Measurements from ENCODE around the gene GP1BB. TPM values are rescaled to one million over a fixed set of nuclear protein-coding genes. Genes with fewer than 3 reads are reported as not detected.

Gene GP1BB
- total RNA-seq, 4 donors from 2014 or later: 14.7 to 28.7 (median 19.4) TPM

DNA sequence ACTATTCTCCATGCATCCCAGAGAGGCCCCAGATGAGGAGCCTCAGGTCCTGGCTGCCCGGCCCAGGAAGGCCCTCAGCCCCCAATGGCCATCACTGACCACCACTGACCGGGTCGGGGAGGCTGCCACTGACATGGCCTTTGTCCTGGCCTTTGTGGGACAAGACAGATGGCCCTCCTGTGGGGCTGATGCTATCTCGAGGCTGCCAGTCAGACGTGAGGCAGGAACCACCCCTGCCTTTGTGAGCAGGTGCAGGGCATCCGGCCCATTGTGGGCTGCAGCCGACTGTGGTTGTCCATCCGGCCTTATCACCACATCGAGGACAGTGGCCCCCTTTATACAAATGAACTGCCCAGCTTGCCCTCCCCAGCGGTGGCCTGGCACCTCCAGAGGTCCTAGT is 5.5 kb downstream of the GP1BB start:
- peaks cover 31% of the 10 kb centered on the region for H3K27me3 ChIP-seq
- DNase-seq (ENCODE audit: low spot score in 2 of 2): no peak
- no peaks in the 10 kb centered on the region for H3K36me3 ChIP-seq
- TF ChIP-seq, protein P1, sequence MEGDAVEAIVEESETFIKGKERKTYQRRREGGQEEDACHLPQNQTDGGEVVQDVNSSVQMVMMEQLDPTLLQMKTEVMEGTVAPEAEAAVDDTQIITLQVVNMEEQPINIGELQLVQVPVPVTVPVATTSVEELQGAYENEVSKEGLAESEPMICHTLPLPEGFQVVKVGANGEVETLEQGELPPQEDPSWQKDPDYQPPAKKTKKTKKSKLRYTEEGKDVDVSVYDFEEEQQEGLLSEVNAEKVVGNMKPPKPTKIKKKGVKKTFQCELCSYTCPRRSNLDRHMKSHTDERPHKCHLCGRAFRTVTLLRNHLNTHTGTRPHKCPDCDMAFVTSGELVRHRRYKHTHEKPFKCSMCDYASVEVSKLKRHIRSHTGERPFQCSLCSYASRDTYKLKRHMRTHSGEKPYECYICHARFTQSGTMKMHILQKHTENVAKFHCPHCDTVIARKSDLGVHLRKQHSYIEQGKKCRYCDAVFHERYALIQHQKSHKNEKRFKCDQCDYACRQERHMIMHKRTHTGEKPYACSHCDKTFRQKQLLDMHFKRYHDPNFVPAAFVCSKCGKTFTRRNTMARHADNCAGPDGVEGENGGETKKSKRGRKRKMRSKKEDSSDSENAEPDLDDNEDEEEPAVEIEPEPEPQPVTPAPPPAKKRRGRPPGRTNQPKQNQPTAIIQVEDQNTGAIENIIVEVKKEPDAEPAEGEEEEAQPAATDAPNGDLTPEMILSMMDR (IDR thresholded peaks at IDR 0.05): no peak
- TF ChIP-seq POLR2A (IDR thresholded peaks at IDR 0.05): no peak
- no peak for TF ChIP-seq POLR2AphosphoS5 (IDR thresholded peaks at IDR 0.05)
- TF ChIP-seq EP300 (IDR thresholded peaks at IDR 0.05): no peak
- H3K4me1 ChIP-seq: peaks cover 16% of the 10 kb centered on the region
- WGBS: no CpG with 5 or more reads among the region's 10 CpGs
- H3K27ac ChIP-seq: no peak overlapping the region
- H3K9me3 ChIP-seq: no peaks in the 10 kb centered on the region
- H3K4me3 ChIP-seq: no peak overlapping the region

GRCh38 chr22:19729507-19729906 is 6.2 kb downstream of the GP1BB start:
- Histone ChIP-seq H3K27me3 (peaks cover 25% of the 10 kb centered on the region), H3K36me3 (no peaks in the 10 kb centered on the region), H3K4me3 (no peak overlapping the region), H3K9me3 (no peaks in the 10 kb centered on the region), H3K27ac (no peak overlapping the region), H3K4me1 (peaks cover 10% of the 10 kb centered on the region)
- no peak for DNase-seq (ENCODE audit: low spot score in 2 of 2)
- TF ChIP-seq, protein P1 (IDR thresholded peaks at IDR 0.05): no peak
- TF ChIP-seq POLR2AphosphoS5 (IDR thresholded peaks at IDR 0.05): no peak
- TF ChIP-seq EP300 (IDR thresholded peaks at IDR 0.05): no peak
- TF ChIP-seq POLR2A (IDR thresholded peaks at IDR 0.05): no peak
- 80% methylated on average over 5 of the region's 9 CpGs for WGBS

- H3K4me1 ChIP-seq: peaks cover 10% of the 10 kb centered on the region
- WGBS: 75% methylated on average over 6 of the region's 8 CpGs
Measured at GRCh38 chr22:19730198-19730597, 6.9 kb downstream of the GP1BB start.

GRCh38 chr22:19730655-19731360 is 7.5 kb downstream of the GP1BB start:
- Histone ChIP-seq H3K4me1 (peaks cover 10% of the 10 kb centered on the region), H3K4me3 (peak overlapping the region; percentile 40), H3K36me3 (no peaks in the 10 kb centered on the region), H3K9me3 (no peaks in the 10 kb centered on the region), H3K27me3 (peaks cover 15% of the 10 kb centered on the region), H3K27ac (no peak overlapping the region)
- peak; percentile 90 to 92 for DNase-seq (ENCODE audit: low spot score in 2 of 2)
- no peak for TF ChIP-seq EP300 (IDR thresholded peaks at IDR 0.05)
- TF ChIP-seq, protein P1 (IDR thresholded peaks at IDR 0.05): peak; percentile 92 to 94
- WGBS: 2% methylated on average over 12 of the region's 48 CpGs

More at GRCh38 chr22:19730198-19730597, 6.9 kb downstream of the GP1BB start:
- H3K36me3 ChIP-seq: no peaks in the 10 kb centered on the region
- no peak overlapping the region for H3K27ac ChIP-seq
- peaks cover 18% of the 10 kb centered on the region for H3K27me3 ChIP-seq
- no peak overlapping the region for H3K4me3 ChIP-seq
- no peak for DNase-seq (ENCODE audit: low spot score in 2 of 2)
- no peak for TF ChIP-seq POLR2AphosphoS5 (IDR thresholded peaks at IDR 0.05)
- TF ChIP-seq, protein P1 (IDR thresholded peaks at IDR 0.05): no peak
- no peak for TF ChIP-seq POLR2A (IDR thresholded peaks at IDR 0.05)
- TF ChIP-seq EP300 (IDR thresholded peaks at IDR 0.05): no peak
- no peaks in the 10 kb centered on the region for H3K9me3 ChIP-seq

DNA sequence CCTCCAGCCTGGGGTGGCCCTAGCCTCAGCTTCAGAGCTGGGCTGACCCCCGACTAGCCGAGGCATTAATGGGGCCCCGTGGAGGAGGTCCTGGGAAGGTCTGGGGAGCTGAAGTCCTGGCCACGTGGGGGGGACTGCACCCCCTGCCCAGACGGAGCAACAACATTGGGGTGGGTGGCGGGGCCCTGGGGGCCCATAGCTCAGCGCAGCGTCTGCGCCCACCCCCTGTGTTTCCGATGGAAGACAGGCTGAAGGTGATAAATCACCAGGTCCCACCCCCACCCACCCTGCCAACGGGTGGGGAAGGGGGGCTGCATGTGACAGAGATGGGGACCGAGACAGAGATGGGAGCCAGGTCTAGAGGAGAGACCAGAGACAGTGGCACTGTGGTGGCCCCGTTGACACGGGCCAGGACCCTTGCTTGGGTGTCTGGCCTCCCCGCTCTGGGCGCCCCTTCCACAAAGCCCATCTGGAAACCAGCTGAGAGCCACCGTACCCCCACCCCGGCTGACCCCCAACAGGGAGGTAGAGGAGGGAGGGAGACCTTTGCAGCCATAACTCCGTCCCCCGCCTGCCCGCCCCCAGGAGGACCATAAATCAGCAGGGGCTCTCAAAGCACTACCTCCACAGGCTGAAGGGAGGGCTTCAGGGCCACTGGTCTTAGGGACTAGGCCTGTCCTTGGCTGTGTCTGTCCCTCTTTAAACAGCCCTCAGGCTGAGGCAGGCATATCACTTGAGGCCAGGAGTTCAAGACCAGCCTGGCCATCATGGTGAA is 8.2 kb downstream of the GP1BB start:
- TF ChIP-seq POLR2A (IDR thresholded peaks at IDR 0.05): no peak
- TF ChIP-seq EP300 (IDR thresholded peaks at IDR 0.05): no peak
- TF ChIP-seq POLR2AphosphoS5 (IDR thresholded peaks at IDR 0.05): no peak
- DNase-seq (ENCODE audit: low spot score in 2 of 2): no peak
- H3K9me3 ChIP-seq: no peaks in the 10 kb centered on the region
- peaks cover 8% of the 10 kb centered on the region for H3K27me3 ChIP-seq
- no peak overlapping the region for H3K27ac ChIP-seq
- H3K4me1 ChIP-seq: peaks cover 10% of the 10 kb centered on the region
- WGBS: 73% methylated on average over 7 of the region's 21 CpGs
- H3K36me3 ChIP-seq: no peaks in the 10 kb centered on the region
- no peak overlapping the region for H3K4me3 ChIP-seq
